Measurements from ENCODE around the gene MTA2.

Gene MTA2

DNA sequence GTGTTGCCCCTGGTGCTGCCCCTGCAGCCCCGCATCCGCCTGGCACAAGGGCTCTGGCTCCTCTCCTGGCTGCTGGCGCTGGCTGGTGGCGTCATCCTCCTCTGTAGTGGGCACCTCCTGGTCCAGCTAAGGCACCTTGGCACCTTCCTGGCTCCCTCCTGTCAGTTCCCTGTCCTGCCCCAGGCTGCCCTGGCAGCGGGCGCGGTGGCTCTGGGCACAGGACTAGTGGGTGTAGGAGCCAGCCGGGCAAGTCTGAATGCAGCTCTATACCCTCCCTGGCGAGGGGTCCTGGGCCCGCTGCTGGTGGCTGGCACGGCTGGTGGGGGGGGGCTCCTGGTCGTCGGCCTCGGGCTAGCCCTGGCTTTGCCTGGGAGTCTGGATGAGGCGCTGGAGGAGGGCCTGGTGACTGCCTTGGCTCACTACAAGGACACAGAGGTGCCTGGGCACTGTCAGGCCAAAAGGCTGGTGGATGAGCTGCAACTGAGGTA lies 11.7 kb upstream of the MTA2 start:
- Histone ChIP-seq H3K4me1 (ENCODE audit: insufficient read depth, poor library complexity, severe bottlenecking) (peaks cover 4% of the 10 kb centered on the region), H3K4me3 (ENCODE audit: severe bottlenecking) (no peak overlapping the region), H3K36me3 (ENCODE audit: low read depth) (peaks cover 18% of the 10 kb centered on the region), H3K27me3 (ENCODE audit: insufficient read depth, poor library complexity, severe bottlenecking) (no peaks in the 10 kb centered on the region), H3K9me3 (ENCODE audit: severe bottlenecking) (no peaks in the 10 kb centered on the region), H3K27ac (ENCODE audit: poor library complexity, severe bottlenecking) (peak overlapping the region; percentile 95)
- no peak for TF ChIP-seq CTCF (IDR thresholded peaks at IDR 0.05; ENCODE audit: poor library complexity, severe bottlenecking)
- DNase-seq (ENCODE audit: low spot score) (no peak), ATAC-seq (ENCODE audit: low read depth) (no peak; the same call in 2 of the 3 replicates)

- no peaks in the 10 kb centered on the region for H3K9me3 ChIP-seq (ENCODE audit: severe bottlenecking)
- ATAC-seq (ENCODE audit: low read depth) (peak; percentile 73), DNase-seq (ENCODE audit: low spot score) (peak; percentile 89)
- peak within 1 kb of the TSS; percentile 66 for H3K4me3 ChIP-seq (ENCODE audit: severe bottlenecking)
- TF ChIP-seq CTCF (IDR thresholded peaks at IDR 0.05; ENCODE audit: poor library complexity, severe bottlenecking), result peak; percentile 91
- H3K27ac ChIP-seq (ENCODE audit: poor library complexity, severe bottlenecking), result peak within 1 kb of the TSS; percentile 95
- H3K27me3 ChIP-seq (ENCODE audit: insufficient read depth, poor library complexity, severe bottlenecking), result no peaks in the 10 kb centered on the region
- peaks cover 4% of the 10 kb centered on the region for H3K4me1 ChIP-seq (ENCODE audit: insufficient read depth, poor library complexity, severe bottlenecking)
- H3K36me3 ChIP-seq (ENCODE audit: low read depth), result peaks cover 23% of the 10 kb centered on the region
These were observed 11.0 kb upstream of the MTA2 start, which contains the start of the genes EML3 and ROM1 for GRCh38 chr11:62612366-62613290. EML3 (minus strand) TSS chr11:62612775; CDS start chr11:62612457, 318 bp downstream. ROM1 (plus strand) TSS chr11:62613257; CDS start chr11:62613282, 25 bp downstream.

GRCh38 chr11:62611705-62612365 lies 10.2 kb upstream of the MTA2 start:
- no peak for TF ChIP-seq CTCF (IDR thresholded peaks at IDR 0.05; ENCODE audit: poor library complexity, severe bottlenecking)
- Histone ChIP-seq H3K27me3 (ENCODE audit: insufficient read depth, poor library complexity, severe bottlenecking) (no peaks in the 10 kb centered on the region), H3K9me3 (ENCODE audit: severe bottlenecking) (no peaks in the 10 kb centered on the region), H3K4me3 (ENCODE audit: severe bottlenecking) (peak overlapping the region; percentile 66), H3K27ac (ENCODE audit: poor library complexity, severe bottlenecking) (peak overlapping the region; percentile 95), H3K36me3 (ENCODE audit: low read depth) (peaks cover 24% of the 10 kb centered on the region), H3K4me1 (ENCODE audit: insufficient read depth, poor library complexity, severe bottlenecking) (peaks cover 4% of the 10 kb centered on the region)
- DNase-seq (ENCODE audit: low spot score) (no peak), ATAC-seq (ENCODE audit: low read depth) (peak; percentile 7)

DNA sequence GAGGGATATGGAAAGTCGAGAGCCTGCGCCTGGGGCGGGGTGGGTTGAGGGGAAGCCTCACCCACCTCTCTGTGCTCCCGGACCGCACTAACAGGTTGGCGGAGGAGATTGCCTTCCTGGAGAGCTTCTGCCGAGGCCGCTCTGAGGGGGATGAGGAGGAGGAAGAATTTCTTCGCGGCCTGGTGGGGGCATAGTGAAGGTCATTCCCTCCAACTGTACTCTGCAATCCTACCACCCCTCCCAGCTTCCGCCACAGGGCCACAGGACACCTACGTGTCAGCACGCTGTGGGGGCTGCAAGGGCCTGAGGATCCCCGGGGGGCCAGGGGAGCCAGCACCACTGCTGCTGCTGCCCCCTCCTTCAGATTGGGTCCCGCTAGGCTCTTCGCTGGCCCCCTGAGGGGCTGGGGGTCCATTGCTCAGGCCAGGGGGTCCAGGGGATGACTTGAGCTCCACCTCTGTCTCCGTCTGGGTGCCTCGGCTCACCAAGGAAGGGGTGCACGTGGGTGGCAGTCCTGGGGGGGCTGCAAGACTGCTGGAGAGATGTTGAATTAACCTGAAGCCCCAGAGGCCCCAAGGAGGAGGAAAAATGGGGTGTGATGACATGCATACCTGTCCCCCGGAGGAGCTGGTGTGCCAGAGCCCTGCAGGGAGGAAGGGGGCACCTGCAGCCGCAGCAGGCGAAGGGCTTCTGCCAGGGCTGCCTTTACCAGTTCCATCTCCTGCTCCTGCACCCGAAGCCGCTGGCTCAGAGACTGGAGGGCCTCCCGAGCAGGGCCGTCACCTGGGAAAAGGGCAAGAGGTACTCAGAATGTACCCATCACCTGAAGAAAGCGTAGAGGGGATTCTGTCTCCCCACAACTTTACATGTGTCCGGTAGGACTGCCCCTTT lies 9.4 kb upstream of the MTA2 start:
- TF ChIP-seq CTCF (IDR thresholded peaks at IDR 0.05; ENCODE audit: poor library complexity, severe bottlenecking), result no peak
- no peak for DNase-seq (ENCODE audit: low spot score)
- Histone ChIP-seq H3K27me3 (ENCODE audit: insufficient read depth, poor library complexity, severe bottlenecking) (no peaks in the 10 kb centered on the region), H3K9me3 (ENCODE audit: severe bottlenecking) (no peaks in the 10 kb centered on the region), H3K4me1 (ENCODE audit: insufficient read depth, poor library complexity, severe bottlenecking) (peaks cover 4% of the 10 kb centered on the region), H3K4me3 (ENCODE audit: severe bottlenecking) (peak overlapping the region; percentile 66), H3K27ac (ENCODE audit: poor library complexity, severe bottlenecking) (peak overlapping the region; percentile 95), H3K36me3 (ENCODE audit: low read depth) (peaks cover 24% of the 10 kb centered on the region)
- no peak for ATAC-seq (ENCODE audit: low read depth)
